B cell (primary cell): ENCODE data around the gene CYFIP1. TPM values are rescaled to one million over a fixed set of nuclear protein-coding genes. Genes with fewer than 3 reads are reported as not detected.

Source experiments
- ATAC-seq: fragments of 200-7000 bp; cut with Tn5 transposase; one replicate; pipeline ENCODE4 v1.10.0; 2021; ENCODE audit warnings: low read depth, mild to moderate bottlenecking, moderate number of reproducible peaks, moderate library complexity
- CTCF ChIA-PET: fragments of 350-600 bp; sonication (Branson Sonifier 250); formaldehyde crosslinking; loops from one replicate; lab custom pipeline; 2021; ENCODE audit warnings: antibody characterized with exemption, inconsistent platforms; lab: Charles Lee
- POLR2A ChIA-PET: fragments of 350-600 bp; sonication (Branson Sonifier 250); formaldehyde crosslinking; loops from one replicate; lab custom pipeline; 2021; ENCODE audit warnings: antibody characterized with exemption; lab: Charles Lee
- DNase-seq: peaks from one replicate; pipeline ENCODE4 v3.0.0; 2013
- H2AFZ ChIP-seq: 2 replicates; pipeline ENCODE4 v1.6.1; 2012; ENCODE audit warnings: mild to moderate bottlenecking, low read depth, low read length; ENCODE audit not compliant: insufficient read depth, poor library complexity, severe bottlenecking
- H3K27ac ChIP-seq, 2 donors: 1 replicate in 1 of 2; 2 replicates in 1 of 2; pipeline ENCODE4 v1.5.1; 2012 to 2013; ENCODE audit warnings: low read length in 2 of 2, mild to moderate bottlenecking in 2 of 2, moderate library complexity in 1 of 2
- H3K27me3 ChIP-seq, 4 experiments: fragments of 200-600 bp in 1 of 4; sonication (generic) in 1 of 4; replicated peaks in 1 of 4; 1 replicate in 2 of 4; 2 replicates in 2 of 4; pipeline versions ENCODE4 v1.6.1 to v1.7.0; 2013 to 2016; ENCODE audit warnings: low read length in 3 of 4, mild to moderate bottlenecking in 2 of 4, mixed read lengths in 1 of 4, moderate library complexity in 1 of 4; ENCODE audit not compliant: insufficient read depth in 4 of 4, control insufficient read depth in 3 of 4; ENCODE audit errors: control extremely low read depth in 1 of 4
- H3K36me3 ChIP-seq, 2 experiments: replicated peaks in 1 of 2; 1 replicate in 1 of 2; 2 replicates in 1 of 2; pipeline versions ENCODE4 v1.6.1 to v1.7.1; 2013; ENCODE audit warnings: low read length in 1 of 2; ENCODE audit not compliant: insufficient read depth in 2 of 2, control insufficient read depth in 1 of 2; ENCODE audit errors: control extremely low read depth in 1 of 2, extremely low read depth in 1 of 2
- H3K4me1 ChIP-seq, 2 donors: fragments of 200-600 bp in 1 of 2; sonication (generic) in 1 of 2; 1 replicate in 1 of 2; 2 replicates in 1 of 2; pipeline versions ENCODE4 v1.5.1 to v1.6.1; 2013 to 2017; ENCODE audit warnings: low read length in 2 of 2; ENCODE audit not compliant: control insufficient read depth in 2 of 2, insufficient read depth in 2 of 2
- H3K4me2 ChIP-seq: replicated peaks from 2 replicates; pipeline ENCODE3; 2012; ENCODE audit warnings: mild to moderate bottlenecking, low read depth, low read length; ENCODE audit not compliant: poor library complexity, severe bottlenecking
- H3K4me3 ChIP-seq, 5 experiments: fragments of 200-600 bp in 1 of 5; sonication (generic) in 1 of 5; 1 replicate in 3 of 5; 2 replicates in 2 of 5; pipeline versions ENCODE4 v1.5.1 to v1.7.0; 2011 to 2016; ENCODE audit warnings: low read length in 4 of 5, mild to moderate bottlenecking in 4 of 5, low read depth in 2 of 5, control low read depth in 1 of 5, moderate library complexity in 1 of 5; ENCODE audit not compliant: insufficient read depth in 1 of 5; ENCODE audit errors: control extremely low read depth in 1 of 5, extremely low read depth in 1 of 5
- H3K79me2 ChIP-seq: fragments of 200-600 bp; sonication (generic); one replicate; pipeline ENCODE4 v1.6.0; 2016; ENCODE audit warnings: low read length; ENCODE audit not compliant: control insufficient read depth, insufficient read depth
- H3K9ac ChIP-seq: fragments of 200-600 bp; sonication (generic); 2 replicates; pipeline ENCODE4 v1.6.1; 2017; ENCODE audit warnings: mild to moderate bottlenecking, low read length, moderate library complexity
- H3K9me3 ChIP-seq, 3 donors: one replicate each; pipeline versions ENCODE4 v1.6.1 to v1.7.1; 2013; ENCODE audit warnings: low read length in 2 of 3; ENCODE audit not compliant: control insufficient read depth in 2 of 3, insufficient read depth in 1 of 3; ENCODE audit errors: control extremely low read depth in 1 of 3
- H4K20me1 ChIP-seq: 2 replicates; pipeline ENCODE4 v1.6.0; 2012; ENCODE audit warnings: mild to moderate bottlenecking, low read length; ENCODE audit not compliant: insufficient read depth, control insufficient read depth, poor library complexity, severe bottlenecking
- H3K27ac Mint-ChIP-seq: one replicate; pipeline ENCODE4 v1.8.0; 2021; ENCODE audit warnings: mixed read lengths
- H3K27me3 Mint-ChIP-seq: one replicate; pipeline ENCODE4 v1.8.0; 2021; ENCODE audit warnings: mixed read lengths
- H3K4me1 Mint-ChIP-seq: one replicate; pipeline ENCODE4 v1.8.0; 2021; ENCODE audit warnings: mixed read lengths
- H3K4me3 Mint-ChIP-seq: one replicate; pipeline ENCODE4 v1.8.0; 2021; ENCODE audit warnings: mixed read lengths
- H3K9me3 Mint-ChIP-seq: one replicate; pipeline ENCODE4 v1.8.0; 2022; ENCODE audit warnings: mixed read lengths; ENCODE audit not compliant: insufficient read depth
- CTCF ChIP-seq: fragments of 200-600 bp; IDR thresholded peaks from one replicate; pipeline ENCODE4 v1.8.0; 2022; ENCODE audit warnings: antibody characterized with exemption, mild to moderate bottlenecking
- EZH2 ChIP-seq: IDR thresholded peaks from 2 replicates; pipeline ENCODE4 v1.6.1; 2012; ENCODE audit warnings: borderline replicate concordance, low read depth, mild to moderate bottlenecking, moderate library complexity, low read length; ENCODE audit not compliant: insufficient read depth, poor library complexity, severe bottlenecking
- WGBS: methylation state at CpG from one replicate; pipeline ENCODE4 v1.1.5; 2013; ENCODE audit warnings: missing lambda C conversion rate; ENCODE audit not compliant: insufficient coverage; 5-methylcytosine and 5-hydroxymethylcytosine counted together
- intact Hi-C: fragments of 100-400 bp; cut with micrococcal nuclease; formaldehyde crosslinking; loops from one replicate; pipeline ENCODE4 v1.10.0; 2022
- polyA plus RNA-seq: library from polyadenylated mRNA; depleted of rRNA; stranded (reverse); fragments of >200 nt; gene quantifications from 2 replicates; pipeline ENCODE4 v1.2.3, GENCODE V29; 2012
- total RNA-seq, 2 donors: library from RNA; stranded (reverse); fragments of 120-200 nt in 1 of 2; gene quantifications; 1 replicate in 1 of 2; 2 replicates in 1 of 2; pipeline versions ENCODE4 v1.2.3 to v1.2.4, GENCODE V29; 2013 to 2022

Gene CYFIP1
- total and polyA plus RNA-seq, 2 donors (not counting 1 experiment from before 2014, with no cell fraction given): 6.2 to 13.5 TPM

DNA sequence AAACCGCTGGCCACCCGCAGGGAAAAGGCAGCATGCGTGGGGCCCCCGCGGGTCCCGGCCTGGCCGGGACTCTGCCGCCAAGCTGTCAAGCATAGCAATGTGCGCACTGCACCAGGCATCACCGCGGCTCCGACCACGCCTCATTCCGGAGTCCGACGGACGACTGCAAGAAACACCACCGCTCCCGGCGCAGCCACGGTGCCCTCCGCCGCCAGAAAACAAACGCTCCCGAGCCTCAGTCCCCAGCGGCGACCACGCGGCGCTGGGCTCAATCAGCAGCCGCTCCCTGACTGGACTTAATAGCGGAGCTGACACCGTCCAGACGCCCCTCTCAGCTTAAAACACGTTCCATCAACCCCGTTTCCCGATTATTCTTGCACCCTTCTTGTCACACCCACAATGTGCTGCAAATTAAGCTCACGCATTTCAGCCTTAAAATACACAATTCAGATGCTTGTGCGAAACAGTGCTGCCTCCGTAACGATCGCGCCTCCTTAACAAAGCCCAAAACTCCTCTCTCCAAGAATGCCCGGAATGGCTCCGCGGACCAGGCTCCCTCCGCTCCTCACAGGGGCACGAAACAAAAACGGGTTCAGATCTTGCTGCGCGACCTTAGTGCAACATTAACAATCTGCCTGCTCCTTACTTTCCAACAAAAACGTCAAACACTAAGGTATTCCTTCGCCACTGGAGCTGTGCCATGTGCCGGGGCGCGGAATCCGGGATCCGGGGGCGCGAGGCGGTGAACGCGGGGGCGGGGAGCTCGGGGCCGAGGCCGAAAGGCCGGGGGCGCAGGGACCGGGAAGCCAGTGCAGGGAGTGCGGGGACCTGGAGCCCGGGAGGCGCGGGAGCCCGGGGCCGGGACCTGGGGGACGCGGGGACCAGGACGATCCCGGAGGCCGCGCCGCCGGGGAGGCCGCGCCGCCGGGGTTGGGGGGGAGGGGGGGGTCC is 655 bp downstream of the CYFIP1 start:
- DNase-seq (peak; percentile 52), ATAC-seq (peak; percentile 63)
- WGBS: under 1% methylated on average over 80 of the region's 88 CpGs
- H3K36me3 ChIP-seq: no peaks in the 10 kb centered on the region
- Mint-ChIP-seq H3K9me3 (no peaks in the 10 kb centered on the region), H3K27me3 (peaks cover 19% of the 10 kb centered on the region), H3K27ac (peak overlapping the region; percentile 69), H3K4me3 (peak overlapping the region; percentile 98), H3K4me1 (peaks cover 19% of the 10 kb centered on the region)
- H3K27me3 ChIP-seq: peaks cover 0 to 27% (median 8%) of the 10 kb centered on the region in 4 experiments
- H3K9ac ChIP-seq: peak overlapping the region; percentile 80
- peak overlapping the region; percentile 86 for H2AFZ ChIP-seq
- POLR2A ChIA-PET: no interaction called here
- H3K79me2 ChIP-seq: no peaks in the 10 kb centered on the region
- peaks cover 16 to 19% of the 10 kb centered on the region in 2 donors for H3K4me1 ChIP-seq
- peak overlapping the region; percentile 99 for H3K4me2 ChIP-seq
- H3K27ac ChIP-seq: no peak overlapping the region
- H3K4me3 ChIP-seq: peak overlapping the region; percentile 12 to 84 (median 61)
- intact Hi-C loops: no loop called here
- TF ChIP-seq CTCF: no peak
- no peak for TF ChIP-seq EZH2
- peaks cover 0 to 2% (median 0%) of the 10 kb centered on the region in 3 donors for H3K9me3 ChIP-seq
- H4K20me1 ChIP-seq: no peaks in the 10 kb centered on the region
- CTCF ChIA-PET: no interaction called here
